Sigmoid colon (tissue), 7 donors: ENCODE data around the gene PRG2. TPM values are rescaled to one million over a fixed set of nuclear protein-coding genes. Genes with fewer than 3 reads are reported as not detected.
"Not testable (repeated sequence)": the region's sequence is repeated elsewhere in the genome, so short reads cannot be mapped to it uniquely, and the experiment has no call there.

Experiments
- DNase-seq: peaks from one replicate; pipeline ENCODE4 v3.0.0-alpha.2; 2019
- H3K27ac ChIP-seq, 4 donors: fragments of 200-600 bp; sonication (generic); one replicate each; pipeline ENCODE4 v1.5.1; 2016 to 2019; ENCODE audit warnings: mild to moderate bottlenecking in 1 of 4
- H3K27me3 ChIP-seq, 3 donors: fragments of 200-600 bp; sonication (generic); one replicate each; pipeline ENCODE4 v1.5.1; 2019; ENCODE audit warnings: mild to moderate bottlenecking in 1 of 3
- H3K36me3 ChIP-seq, 4 donors: fragments of 200-600 bp; sonication (generic); one replicate each; pipeline ENCODE4 v1.5.1; 2016 to 2019
- H3K4me1 ChIP-seq, 4 donors: fragments of 200-600 bp; sonication (generic); one replicate each; pipeline ENCODE4 v1.5.1; 2017 to 2019
- H3K4me3 ChIP-seq, 4 donors: fragments of 200-600 bp; sonication (generic); one replicate each; pipeline ENCODE4 v1.5.1; 2017 to 2019; ENCODE audit warnings: mild to moderate bottlenecking in 2 of 4, moderate library complexity in 1 of 4
- H3K9me3 ChIP-seq, 4 donors: fragments of 200-600 bp in 3 of 4; sonication (generic) in 3 of 4; one replicate each; pipeline versions ENCODE4 v1.5.1 to v1.6.1; 2013 to 2019
- CTCF ChIP-seq, 4 experiments: fragments of 450-650 bp in 3 of 4; fragments of 200-600 bp in 1 of 4; IDR thresholded peaks; one replicate each; pipeline ENCODE4 v1.5.1; 2016 to 2019; ENCODE audit warnings: antibody characterized with exemption in 4 of 4, mild to moderate bottlenecking in 3 of 4, moderate library complexity in 2 of 4
- EP300 ChIP-seq, 4 donors: sonication (generic); formaldehyde crosslinking; IDR thresholded peaks; one replicate each; pipeline ENCODE4 v1.6.1; 2017; ENCODE audit warnings: antibody characterized with exemption in 4 of 4
- POLR2A ChIP-seq, 2 donors: fragments of 450-650 bp; IDR thresholded peaks; one replicate each; pipeline ENCODE4 v1.6.1; 2016; ENCODE audit warnings: antibody characterized with exemption in 2 of 2, mild to moderate bottlenecking in 2 of 2, moderate library complexity in 2 of 2
- POLR2AphosphoS5 ChIP-seq, 4 donors: sonication (generic); formaldehyde crosslinking; IDR thresholded peaks; one replicate each; pipeline ENCODE4 v1.6.1; 2017; ENCODE audit warnings: antibody characterized with exemption in 4 of 4
- WGBS, 2 donors: extraction: QIAGEN DNeasy Blood & Tissue Kit; methylation state at CpG; one replicate each; pipeline ENCODE4 v1.1.7; 2013; 5-methylcytosine and 5-hydroxymethylcytosine counted together
- intact Hi-C: fragments of 100-400 bp; cut with DNase I; formaldehyde crosslinking; loops from one replicate; pipeline ENCODE4 v1.15.1; 2023
- polyA plus RNA-seq, 3 donors: library from polyadenylated mRNA; stranded (reverse); fragments of 200-250 nt; gene quantifications; one replicate each; pipeline ENCODE4 v1.2.3, GENCODE V29; 2013
- total RNA-seq, 4 donors: library from RNA; depleted of rRNA; stranded (reverse); fragments of >200 nt; gene quantifications; one replicate each; pipeline ENCODE4 v1.1.0, GENCODE V29; 2016
- donor health status: healthy with polysubstance abuse.
- donor health status: Bipolar disorder and iron deficiency.
- donor health status: healthy.

The PRG2 gene
- total and polyA plus RNA-seq, 7 donors, result not detected

- no peaks in the 10 kb centered on the region for H3K4me1 ChIP-seq
- intact Hi-C loops, result no loop called here
- no peak overlapping the region for H3K27ac ChIP-seq
- no peak overlapping the region for H3K4me3 ChIP-seq
- H3K27me3 ChIP-seq, result peaks cover 0 to 5% (median 0%) of the 10 kb centered on the region in 3 donors
- no peak for DNase-seq
- no peak for TF ChIP-seq EP300 (IDR thresholded peaks at IDR 0.05)
- TF ChIP-seq POLR2A (IDR thresholded peaks at IDR 0.05), result no peak
- TF ChIP-seq CTCF (IDR thresholded peaks at IDR 0.05), result no peak
- TF ChIP-seq POLR2AphosphoS5 (IDR thresholded peaks at IDR 0.05), result no peak
- H3K9me3 ChIP-seq, result no peaks in the 10 kb centered on the region
- 54 to 71% methylated on average over 19 of the region's 19 CpGs for WGBS, 2 donors
- H3K36me3 ChIP-seq, result no peaks in the 10 kb centered on the region
Measured at GRCh38 chr11:57368106-57368844, 22.2 kb downstream of the PRG2 start.

- WGBS, 2 donors, result 79 to 85% methylated on average over 9 of the region's 9 CpGs
- Histone ChIP-seq H3K4me3 (no peak overlapping the region), H3K4me1 (no peaks in the 10 kb centered on the region), H3K36me3 (no peaks in the 10 kb centered on the region), H3K27ac (no peak overlapping the region), H3K27me3 (peaks cover 0 to 5% (median 0%) of the 10 kb centered on the region in 3 donors), H3K9me3 (no peaks in the 10 kb centered on the region)
- intact Hi-C loops, result no loop called here
- TF ChIP-seq POLR2A (IDR thresholded peaks at IDR 0.05) (no peak), EP300 (IDR thresholded peaks at IDR 0.05) (no peak), POLR2AphosphoS5 (IDR thresholded peaks at IDR 0.05) (no peak), CTCF (IDR thresholded peaks at IDR 0.05) (no peak)
- DNase-seq, result no peak
Measured at GRCh38 chr11:57364851-57365660, 25.4 kb downstream of the PRG2 start.

- H3K36me3 ChIP-seq, result no peaks in the 10 kb centered on the region
- no peak for TF ChIP-seq POLR2AphosphoS5 (IDR thresholded peaks at IDR 0.05)
- H3K4me1 ChIP-seq, result no peaks in the 10 kb centered on the region
- intact Hi-C loops, result no loop called here
- peaks cover 0 to 5% (median 0%) of the 10 kb centered on the region in 3 donors for H3K27me3 ChIP-seq
- 58 to 76% methylated on average over 7 of the region's 7 CpGs for WGBS, 2 donors
- H3K27ac ChIP-seq, result no peak overlapping the region
- DNase-seq, result no peak
- H3K4me3 ChIP-seq, result no peak overlapping the region
- H3K9me3 ChIP-seq, result no peaks in the 10 kb centered on the region
Measured at GRCh38 chr11:57363131-57364080, 27.0 kb downstream of the PRG2 start.

- Histone ChIP-seq H3K36me3 (no peaks in the 10 kb centered on the region), H3K4me3 (no peak overlapping the region), H3K9me3 (no peaks in the 10 kb centered on the region), H3K27me3 (no peaks in the 10 kb centered on the region), H3K4me1 (peaks cover 0 to 4% (median 0%) of the 10 kb centered on the region in 4 donors), H3K27ac (no peak overlapping the region)
- WGBS, 2 donors, result 71 to 81% methylated on average over 3 of the region's 3 CpGs
- intact Hi-C loops, result no loop called here
- TF ChIP-seq EP300 (IDR thresholded peaks at IDR 0.05) (no peak), CTCF (IDR thresholded peaks at IDR 0.05) (no peak), POLR2A (IDR thresholded peaks at IDR 0.05) (no peak), POLR2AphosphoS5 (IDR thresholded peaks at IDR 0.05) (no peak)
- no peak for DNase-seq
Measured at GRCh38 chr11:57361926-57362325, 28.5 kb downstream of the PRG2 start.

DNA sequence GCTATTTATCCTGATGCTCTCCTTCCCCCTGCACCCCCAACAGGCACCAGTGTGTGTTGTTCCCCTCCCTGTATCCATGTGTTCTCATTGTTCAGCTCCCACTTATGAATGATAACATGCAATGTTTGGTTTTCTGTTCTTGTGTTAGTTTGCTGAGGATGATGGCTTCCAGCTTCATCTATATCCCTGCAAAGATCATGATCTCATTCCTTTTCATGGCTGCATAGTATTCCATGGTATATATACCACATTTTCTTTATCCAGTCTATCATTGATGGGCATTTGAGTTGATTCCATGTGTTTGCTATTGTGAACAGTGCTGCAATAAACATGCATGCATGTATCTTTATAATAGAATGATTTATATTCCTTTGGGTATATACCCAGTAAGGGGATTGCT is 29.0 kb downstream of the PRG2 start:
- H3K36me3 ChIP-seq, DNase-seq, H3K4me3 ChIP-seq, H3K27me3 ChIP-seq, H3K9me3 ChIP-seq, H3K27ac ChIP-seq, H3K4me1 ChIP-seq, intact Hi-C loops: not testable (repeated sequence)
